CD14-positive monocyte (primary cell): ENCODE results near the gene FHIT. TPM values are rescaled to one million over a fixed set of nuclear protein-coding genes. Genes with fewer than 3 reads are reported as not detected.

Source experiments
- DNase-seq, 3 donors: peaks; one replicate each; pipeline ENCODE4 v3.0.0-alpha.2; 2011 to 2022
- H2AFZ ChIP-seq: 2 replicates; pipeline ENCODE4 v1.6.0; 2012; ENCODE audit warnings: mild to moderate bottlenecking, low read depth, low read length, inconsistent platforms; ENCODE audit not compliant: insufficient read depth, poor library complexity, severe bottlenecking
- H3K27ac ChIP-seq, 2 donors: 1 replicate in 1 of 2; 2 replicates in 1 of 2; pipeline ENCODE4 v1.5.1; 2012 to 2013; ENCODE audit warnings: low read length in 2 of 2, control low read depth in 1 of 2, inconsistent platforms in 1 of 2, low read depth in 1 of 2, mild to moderate bottlenecking in 1 of 2
- H3K27me3 ChIP-seq, 2 donors: one replicate each; pipeline versions ENCODE4 v1.6.0 to v1.6.1; 2011 to 2013; ENCODE audit warnings: low read length in 2 of 2; ENCODE audit not compliant: control insufficient read depth in 2 of 2, insufficient read depth in 2 of 2
- H3K36me3 ChIP-seq, 2 donors: replicated peaks in 1 of 2; 1 replicate in 1 of 2; 2 replicates in 1 of 2; pipeline versions ENCODE4 v1.5.1 to v1.6.1; 2012 to 2013; ENCODE audit warnings: low read length in 2 of 2, control low read depth in 1 of 2, inconsistent platforms in 1 of 2, mild to moderate bottlenecking in 1 of 2; ENCODE audit not compliant: insufficient read depth in 2 of 2, control insufficient read depth in 1 of 2
- H3K4me1 ChIP-seq, 2 donors: 1 replicate in 1 of 2; 2 replicates in 1 of 2; pipeline versions ENCODE4 v1.5.1 to v1.6.1; 2012 to 2013; ENCODE audit warnings: low read length in 2 of 2, control low read depth in 1 of 2, inconsistent platforms in 1 of 2, mild to moderate bottlenecking in 1 of 2, moderate library complexity in 1 of 2; ENCODE audit not compliant: insufficient read depth in 2 of 2, control insufficient read depth in 1 of 2
- H3K4me2 ChIP-seq: replicated peaks from 2 replicates; pipeline ENCODE3; 2012; ENCODE audit warnings: low read length, moderate library complexity, mild to moderate bottlenecking; ENCODE audit not compliant: poor library complexity, severe bottlenecking; ENCODE audit errors: extremely low read depth
- H3K4me3 ChIP-seq, 3 experiments: fragments of 200-600 bp in 1 of 3; sonication (generic) in 1 of 3; replicated peaks in 1 of 3; 1 replicate in 2 of 3; 2 replicates in 1 of 3; pipeline ENCODE4 v1.5.1; 2011 to 2013; ENCODE audit warnings: low read length in 3 of 3, mild to moderate bottlenecking in 3 of 3, control low read depth in 2 of 3, low read depth in 2 of 3, inconsistent platforms in 1 of 3, moderate library complexity in 1 of 3
- H3K79me2 ChIP-seq: 2 replicates; pipeline ENCODE4 v1.6.0; 2012; ENCODE audit warnings: mild to moderate bottlenecking, control low read depth, inconsistent platforms, low read length, moderate library complexity; ENCODE audit not compliant: insufficient read depth
- H3K9ac ChIP-seq: 2 replicates; pipeline ENCODE4 v1.6.0; 2017; ENCODE audit warnings: low read length, mild to moderate bottlenecking; ENCODE audit not compliant: insufficient read depth, poor library complexity, severe bottlenecking
- H3K9me3 ChIP-seq, 2 donors: replicated peaks in 1 of 2; 1 replicate in 1 of 2; 2 replicates in 1 of 2; pipeline versions ENCODE4 v1.5.1 to v1.6.1; 2012 to 2013; ENCODE audit warnings: low read length in 2 of 2, control low read depth in 1 of 2; ENCODE audit not compliant: control insufficient read depth in 1 of 2, insufficient read depth in 1 of 2
- H4K20me1 ChIP-seq: 2 replicates; pipeline ENCODE4 v1.6.0; 2012; ENCODE audit warnings: mild to moderate bottlenecking, low read length, control low read depth, moderate library complexity; ENCODE audit not compliant: insufficient read depth
- H3K27ac Mint-ChIP-seq, 7 donors: one replicate each; pipeline ENCODE4 v1.8.0; 2020; ENCODE audit warnings: mild to moderate bottlenecking in 7 of 7, mixed read lengths in 7 of 7, moderate library complexity in 6 of 7, inconsistent platforms in 2 of 7
- H3K27me3 Mint-ChIP-seq, 3 donors: one replicate each; pipeline ENCODE4 v1.8.0; 2021 to 2022; ENCODE audit warnings: low read depth in 3 of 3, mild to moderate bottlenecking in 3 of 3, mixed read lengths in 3 of 3, moderate library complexity in 3 of 3, inconsistent platforms in 1 of 3
- H3K36me3 Mint-ChIP-seq, 2 donors: one replicate each; pipeline ENCODE4 v1.8.0; 2020; ENCODE audit warnings: mixed read lengths in 2 of 2, inconsistent platforms in 1 of 2, mild to moderate bottlenecking in 1 of 2
- H3K4me1 Mint-ChIP-seq: one replicate; pipeline ENCODE4 v1.8.0; 2020; ENCODE audit warnings: mild to moderate bottlenecking, mixed read lengths
- H3K4me3 Mint-ChIP-seq, 2 donors: one replicate each; pipeline ENCODE4 v1.8.0; 2020; ENCODE audit warnings: mild to moderate bottlenecking in 2 of 2, mixed read lengths in 2 of 2, moderate library complexity in 1 of 2
- H3K9me3 Mint-ChIP-seq, 7 donors: one replicate each; pipeline ENCODE4 v1.8.0; 2020 to 2022; ENCODE audit warnings: mixed read lengths in 7 of 7, mild to moderate bottlenecking in 6 of 7, moderate library complexity in 6 of 7, inconsistent platforms in 2 of 7
- WGBS: methylation state at CpG from one replicate; pipeline ENCODE4 v1.1.5; 2013; ENCODE audit warnings: missing lambda C conversion rate; ENCODE audit not compliant: insufficient coverage; 5-methylcytosine and 5-hydroxymethylcytosine counted together
- intact Hi-C, 2 donors: fragments of 100-400 bp; cut with micrococcal nuclease; formaldehyde crosslinking; loops; one replicate each; pipeline versions ENCODE4 v1.15.0 to v1.15.1; 2023
- polyA plus RNA-seq, 3 donors: library from polyadenylated mRNA; depleted of rRNA in 1 of 3; unstranded in 2 of 3; stranded (reverse) in 1 of 3; fragments of 300-500 nt in 2 of 3; fragments of >200 nt in 1 of 3; fragmentation: Illumina TruSeq in 2 of 3; gene quantifications; 1 replicate in 2 of 3; 2 replicates in 1 of 3; pipeline ENCODE4 v1.2.3, GENCODE V29; 2012 to 2021
- TF ChIP-seq, protein P1 (sequence below): fragments of 200-600 bp; IDR thresholded peaks from one replicate; pipeline ENCODE4 v1.8.0; 2022; ENCODE audit warnings: antibody characterized with exemption, mild to moderate bottlenecking

Gene FHIT
- polyA plus RNA-seq, 3 donors, result 1.7 to 3.4 (median 3.2) TPM

DNA sequence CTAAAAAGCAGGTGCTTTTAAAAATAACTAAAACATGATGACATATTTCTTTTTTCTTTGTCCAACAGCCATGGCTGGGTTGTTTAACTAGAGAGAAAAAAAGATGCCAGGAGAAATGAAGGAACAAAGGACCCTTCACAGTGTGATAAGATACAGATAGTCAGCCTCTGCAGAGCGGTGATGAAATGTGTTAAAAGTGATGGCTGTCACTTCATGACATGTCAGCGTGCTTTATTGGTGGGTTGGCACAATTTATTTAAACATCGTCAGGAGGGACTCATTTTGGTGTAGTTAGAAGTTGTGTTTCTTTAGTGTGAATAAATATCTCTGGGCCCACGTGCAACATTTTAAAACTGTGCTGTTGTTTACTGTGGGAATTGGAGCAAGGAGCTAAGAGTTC lies 1314.1 kb downstream of the FHIT start:
- Mint-ChIP-seq H3K4me3 (no peak overlapping the region), H3K9me3 (peaks cover 0 to 3% (median 0%) of the 10 kb centered on the region in 7 donors), H3K27me3 (peaks cover 0 to 1% (median 0%) of the 10 kb centered on the region in 3 donors), H3K27ac (no peak overlapping the region), H3K36me3 (no peaks in the 10 kb centered on the region), H3K4me1 (peaks cover 13% of the 10 kb centered on the region)
- Histone ChIP-seq H3K79me2 (no peaks in the 10 kb centered on the region), H3K27ac (no peak overlapping the region), H3K4me3 (no peak overlapping the region), H3K9ac (no peak overlapping the region), H3K27me3 (no peaks in the 10 kb centered on the region), H3K4me2 (no peak overlapping the region), H4K20me1 (no peaks in the 10 kb centered on the region), H3K4me1 (peaks cover 0 to 4% of the 10 kb centered on the region in 2 donors), H2AFZ (no peak overlapping the region), H3K9me3 (no peaks in the 10 kb centered on the region), H3K36me3 (no peaks in the 10 kb centered on the region)
- TF ChIP-seq, protein P1, sequence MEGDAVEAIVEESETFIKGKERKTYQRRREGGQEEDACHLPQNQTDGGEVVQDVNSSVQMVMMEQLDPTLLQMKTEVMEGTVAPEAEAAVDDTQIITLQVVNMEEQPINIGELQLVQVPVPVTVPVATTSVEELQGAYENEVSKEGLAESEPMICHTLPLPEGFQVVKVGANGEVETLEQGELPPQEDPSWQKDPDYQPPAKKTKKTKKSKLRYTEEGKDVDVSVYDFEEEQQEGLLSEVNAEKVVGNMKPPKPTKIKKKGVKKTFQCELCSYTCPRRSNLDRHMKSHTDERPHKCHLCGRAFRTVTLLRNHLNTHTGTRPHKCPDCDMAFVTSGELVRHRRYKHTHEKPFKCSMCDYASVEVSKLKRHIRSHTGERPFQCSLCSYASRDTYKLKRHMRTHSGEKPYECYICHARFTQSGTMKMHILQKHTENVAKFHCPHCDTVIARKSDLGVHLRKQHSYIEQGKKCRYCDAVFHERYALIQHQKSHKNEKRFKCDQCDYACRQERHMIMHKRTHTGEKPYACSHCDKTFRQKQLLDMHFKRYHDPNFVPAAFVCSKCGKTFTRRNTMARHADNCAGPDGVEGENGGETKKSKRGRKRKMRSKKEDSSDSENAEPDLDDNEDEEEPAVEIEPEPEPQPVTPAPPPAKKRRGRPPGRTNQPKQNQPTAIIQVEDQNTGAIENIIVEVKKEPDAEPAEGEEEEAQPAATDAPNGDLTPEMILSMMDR, result no peak
- intact Hi-C loops, result no loop called here
- 100% methylated on average over 3 of the region's 4 CpGs for WGBS
- no peak for DNase-seq

DNA sequence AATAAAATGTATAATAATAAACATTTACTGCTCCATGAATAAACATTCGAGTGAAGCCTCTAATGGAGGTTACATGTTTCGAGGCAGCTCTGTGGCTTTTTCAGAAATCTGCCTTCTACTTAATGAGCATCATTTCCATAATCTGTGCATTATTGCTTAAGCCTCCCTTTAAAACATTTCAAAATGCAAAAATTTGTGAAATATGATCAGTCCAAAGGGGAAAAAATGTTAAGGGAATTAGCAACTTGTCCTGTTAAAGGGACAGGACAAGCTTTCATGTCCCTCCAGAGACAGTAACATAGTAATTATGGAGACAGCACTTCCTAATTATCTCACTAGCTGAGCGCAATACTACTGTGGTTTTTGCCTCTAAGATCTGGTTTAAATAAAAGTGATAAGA lies 1314.8 kb downstream of the FHIT start:
- H3K4me1 Mint-ChIP-seq, result peaks cover 13% of the 10 kb centered on the region
- Histone ChIP-seq H3K9me3 (no peaks in the 10 kb centered on the region), H3K36me3 (no peaks in the 10 kb centered on the region), H3K27ac (no peak overlapping the region), H2AFZ (no peak overlapping the region), H3K79me2 (no peaks in the 10 kb centered on the region), H3K4me3 (no peak overlapping the region), H3K9ac (no peak overlapping the region), H3K4me1 (peaks cover 0 to 4% of the 10 kb centered on the region in 2 donors), H3K4me2 (no peak overlapping the region), H4K20me1 (no peaks in the 10 kb centered on the region), H3K27me3 (no peaks in the 10 kb centered on the region)
- H3K9me3 Mint-ChIP-seq, result peaks cover 0 to 3% (median 0%) of the 10 kb centered on the region in 7 donors
- WGBS, result no CpG with 5 or more reads among the region's 3 CpGs
- intact Hi-C loops, result no loop called here
- TF ChIP-seq, protein P1, result no peak
- no peak overlapping the region for H3K27ac Mint-ChIP-seq
- no peak for DNase-seq
- H3K4me3 Mint-ChIP-seq, result no peak overlapping the region
- no peaks in the 10 kb centered on the region for H3K27me3 Mint-ChIP-seq
- no peaks in the 10 kb centered on the region for H3K36me3 Mint-ChIP-seq
